Upper lobe of right lung (tissue), 1 donor: Measurements from ENCODE around the gene SGIP1. TPM values are rescaled to one million over a fixed set of nuclear protein-coding genes. Genes with fewer than 3 reads are reported as not detected.
"Not testable (repeated sequence)": the region's sequence is repeated elsewhere in the genome, so short reads cannot be mapped to it uniquely, and the experiment has no call there.

ENCODE experiments used
- ATAC-seq: fragments of 200-7000 bp; cut with Tn5 transposase; one replicate; pipeline ENCODE4 v1.9.1; 2020; ENCODE audit warnings: mild to moderate bottlenecking, moderate library complexity
- DNase-seq: peaks from one replicate; pipeline ENCODE4 v3.0.0-alpha.2; 2020
- H3K27ac ChIP-seq: fragments of 200-600 bp; one replicate; pipeline ENCODE4 v1.8.0; 2022
- H3K27me3 ChIP-seq: fragments of 200-600 bp; one replicate; pipeline ENCODE4 v1.8.0; 2022; ENCODE audit warnings: mild to moderate bottlenecking
- H3K36me3 ChIP-seq: fragments of 200-600 bp; one replicate; pipeline ENCODE4 v1.8.0; 2022
- H3K4me1 ChIP-seq: fragments of 200-600 bp; one replicate; pipeline ENCODE4 v1.8.0; 2022
- H3K4me3 ChIP-seq: fragments of 200-600 bp; one replicate; pipeline ENCODE4 v1.8.0; 2022; ENCODE audit warnings: mild to moderate bottlenecking
- H3K9me3 ChIP-seq: fragments of 200-600 bp; one replicate; pipeline ENCODE4 v1.8.0; 2022
- intact Hi-C: fragments of 100-400 bp; cut with DNase I; formaldehyde crosslinking; loops from one replicate; pipeline ENCODE4 v1.11.0; 2022
- total RNA-seq: library from RNA; stranded (reverse); fragmentation: NEBNext Ultra II Directional; extraction: Animal tissue kit (Norgen Biotek cat#: 25700); gene quantifications from one replicate; pipeline ENCODE4 v1.2.1, GENCODE V29; 2021
- TF ChIP-seq, protein P1 (sequence below): fragments of 200-600 bp; IDR thresholded peaks from one replicate; pipeline ENCODE4 v1.8.0; 2022; ENCODE audit warnings: antibody characterized with exemption
- donor health status: DM: no; HTN: yes; CAD: no; lungs with severe emphysema.

Gene SGIP1
- total RNA-seq, 1 donor from 2014 or later: 19.8 TPM

- Histone ChIP-seq H3K27ac (no peak overlapping the region), H3K27me3 (no peaks in the 10 kb centered on the region), H3K4me1 (peaks cover 7% of the 10 kb centered on the region), H3K36me3 (no peaks in the 10 kb centered on the region), H3K4me3 (no peak overlapping the region), H3K9me3 (no peaks in the 10 kb centered on the region)
- intact Hi-C loops: no loop called here
- DNase-seq: no peak
- no peak for ATAC-seq
- TF ChIP-seq, protein P1, sequence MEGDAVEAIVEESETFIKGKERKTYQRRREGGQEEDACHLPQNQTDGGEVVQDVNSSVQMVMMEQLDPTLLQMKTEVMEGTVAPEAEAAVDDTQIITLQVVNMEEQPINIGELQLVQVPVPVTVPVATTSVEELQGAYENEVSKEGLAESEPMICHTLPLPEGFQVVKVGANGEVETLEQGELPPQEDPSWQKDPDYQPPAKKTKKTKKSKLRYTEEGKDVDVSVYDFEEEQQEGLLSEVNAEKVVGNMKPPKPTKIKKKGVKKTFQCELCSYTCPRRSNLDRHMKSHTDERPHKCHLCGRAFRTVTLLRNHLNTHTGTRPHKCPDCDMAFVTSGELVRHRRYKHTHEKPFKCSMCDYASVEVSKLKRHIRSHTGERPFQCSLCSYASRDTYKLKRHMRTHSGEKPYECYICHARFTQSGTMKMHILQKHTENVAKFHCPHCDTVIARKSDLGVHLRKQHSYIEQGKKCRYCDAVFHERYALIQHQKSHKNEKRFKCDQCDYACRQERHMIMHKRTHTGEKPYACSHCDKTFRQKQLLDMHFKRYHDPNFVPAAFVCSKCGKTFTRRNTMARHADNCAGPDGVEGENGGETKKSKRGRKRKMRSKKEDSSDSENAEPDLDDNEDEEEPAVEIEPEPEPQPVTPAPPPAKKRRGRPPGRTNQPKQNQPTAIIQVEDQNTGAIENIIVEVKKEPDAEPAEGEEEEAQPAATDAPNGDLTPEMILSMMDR: no peak
Measured at GRCh38 chr1:66723985-66724384, 190.0 kb downstream of the SGIP1 start.

DNA sequence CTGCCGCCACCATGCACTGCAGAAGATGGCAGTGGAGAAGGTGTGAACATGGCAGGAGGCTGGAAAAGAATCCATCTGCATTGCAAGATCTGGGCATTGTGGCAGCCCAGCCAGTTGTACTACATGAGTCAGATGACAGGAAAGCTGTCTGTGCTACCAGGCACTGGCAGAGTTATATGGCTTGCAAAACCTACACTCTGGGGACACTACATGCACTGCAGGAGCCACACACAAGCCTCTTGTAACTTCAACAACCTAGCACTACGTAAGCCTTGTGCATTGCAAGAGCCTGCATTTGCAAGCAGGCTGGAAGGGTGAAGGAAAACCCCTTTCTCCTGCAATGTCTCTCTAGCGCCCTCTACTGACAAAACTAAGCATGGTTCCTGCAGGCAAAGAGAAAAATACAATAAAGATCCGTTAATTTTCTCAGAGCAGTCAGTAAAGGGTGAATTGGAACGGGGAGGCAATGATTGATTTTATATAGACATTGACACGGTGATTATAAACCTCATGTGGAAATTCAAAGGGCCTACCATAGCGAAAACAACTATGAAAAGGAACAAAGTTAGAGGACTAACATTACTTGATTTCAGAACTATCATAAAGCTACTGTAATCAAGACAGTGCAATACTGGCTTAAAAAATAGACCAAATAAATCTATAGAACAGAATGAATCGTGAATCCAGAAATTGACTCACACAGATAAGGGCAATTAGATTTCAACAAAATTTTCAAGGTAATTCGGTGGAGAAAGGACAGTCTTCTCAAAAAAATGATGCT, 192.1 kb downstream of the SGIP1 start:
- intact Hi-C loops: no loop called here
- no peaks in the 10 kb centered on the region for H3K27me3 ChIP-seq

GRCh38 chr1:66728021-66728420, 194.1 kb downstream of the SGIP1 start:
- Histone ChIP-seq H3K36me3 (no peaks in the 10 kb centered on the region), H3K4me1 (peaks cover 7% of the 10 kb centered on the region), H3K9me3 (no peaks in the 10 kb centered on the region), H3K27me3 (no peaks in the 10 kb centered on the region), H3K27ac (no peak overlapping the region), H3K4me3 (no peak overlapping the region)
- DNase-seq (no peak), ATAC-seq (no peak)
- intact Hi-C loops: no loop called here
- TF ChIP-seq, protein P1: no peak

More for the DNA sequence above, 192.1 kb downstream of the SGIP1 start:
- Histone ChIP-seq H3K4me1 (peaks cover 7% of the 10 kb centered on the region), H3K36me3 (no peaks in the 10 kb centered on the region), H3K9me3 (no peaks in the 10 kb centered on the region), H3K27ac (no peak overlapping the region), H3K4me3 (no peak overlapping the region)
- TF ChIP-seq, protein P1: peak; percentile 97
- ATAC-seq (peak; percentile 95), DNase-seq (no peak)

- H3K4me1 ChIP-seq, H3K4me3 ChIP-seq, H3K36me3 ChIP-seq, ATAC-seq, H3K9me3 ChIP-seq, H3K27me3 ChIP-seq, intact Hi-C loops, H3K27ac ChIP-seq, DNase-seq: not testable (repeated sequence)
Measured at GRCh38 chr1:66728716-66729115, 194.8 kb downstream of the SGIP1 start.

GRCh38 chr1:66729119-66729518, 195.2 kb downstream of the SGIP1 start:
- intact Hi-C loops: no loop called here
- ATAC-seq: no peak
- Histone ChIP-seq H3K4me3 (no peak overlapping the region), H3K27ac (no peak overlapping the region), H3K36me3 (no peaks in the 10 kb centered on the region), H3K9me3 (no peaks in the 10 kb centered on the region), H3K27me3 (no peaks in the 10 kb centered on the region), H3K4me1 (peaks cover 7% of the 10 kb centered on the region)
- TF ChIP-seq, protein P1: no peak
- no peak for DNase-seq

DNA sequence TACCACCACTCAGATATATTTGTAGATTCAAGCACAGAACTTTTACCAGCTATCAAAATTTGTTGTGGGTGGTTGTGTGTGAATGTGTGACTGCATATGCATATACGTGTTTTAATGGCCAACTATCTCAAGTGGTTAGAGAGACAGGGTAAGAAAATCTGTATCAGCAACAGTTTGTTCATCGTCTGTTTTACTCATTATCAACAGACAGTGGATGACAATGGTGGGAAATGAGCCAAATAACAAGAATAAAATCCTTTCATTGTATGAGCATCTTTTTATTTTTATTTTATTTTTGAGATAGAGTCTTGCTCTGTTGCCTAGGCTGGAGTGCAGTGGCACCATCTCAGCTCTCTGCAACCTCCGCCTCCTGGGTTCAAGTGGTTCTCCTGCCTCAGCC, 195.6 kb downstream of the SGIP1 start:
- TF ChIP-seq, protein P1: no peak
- H3K4me3 ChIP-seq: no peak overlapping the region
- peaks cover 7% of the 10 kb centered on the region for H3K4me1 ChIP-seq
- H3K27me3 ChIP-seq: no peaks in the 10 kb centered on the region
- intact Hi-C loops: no loop called here
- no peak overlapping the region for H3K27ac ChIP-seq
- no peaks in the 10 kb centered on the region for H3K36me3 ChIP-seq
- ATAC-seq (no peak), DNase-seq (no peak)
- no peaks in the 10 kb centered on the region for H3K9me3 ChIP-seq
